ENCODE data around the gene DLG2. TPM values are rescaled to one million over a fixed set of nuclear protein-coding genes. Genes with fewer than 3 reads are reported as not detected.

DLG2 gene
- total and polyA plus RNA-seq, 9 of the 15 experiments (the other 6 are each of a cell fraction or from before 2014, with no cell fraction given): 0.52 to 1.6 (median 0.95) TPM

DNA sequence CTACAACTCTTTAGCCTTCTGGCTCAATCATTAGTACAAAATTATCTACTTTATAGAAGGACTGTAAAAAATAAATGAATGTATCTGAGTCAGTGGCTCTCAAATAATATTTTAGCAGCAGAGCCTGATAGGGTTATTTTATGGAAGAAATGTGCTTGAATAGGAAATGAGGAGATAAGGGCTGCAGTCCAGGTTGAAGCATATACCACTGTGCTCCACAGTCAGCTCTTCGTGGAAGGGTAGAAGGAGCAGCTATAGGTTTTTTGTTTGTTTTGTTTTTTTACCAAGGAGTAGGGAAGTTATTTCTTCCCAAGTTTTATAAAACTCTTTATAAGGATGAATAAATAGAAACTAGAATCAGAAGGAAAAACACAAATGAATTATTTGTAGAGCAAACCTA is 242.0 kb downstream of the DLG2 start:
- Histone ChIP-seq H3K9ac (ENCODE audit: insufficient read depth in 1 of 2, low read depth in 2 of 2, low read length in 2 of 2) (no peak overlapping the region), H3K9me1 (ENCODE audit: control insufficient read depth, insufficient read depth, low read length) (no peaks in the 10 kb centered on the region), H4K20me1 (replicated peaks; ENCODE audit: control insufficient read depth, insufficient read depth, low read length) (no peaks in the 10 kb centered on the region), H2AFZ (ENCODE audit: low read depth, low read length) (no peak overlapping the region), H3K27ac (ENCODE audit: extremely low read depth, low read depth, low read length) (no peak overlapping the region), H3K4me2 (ENCODE audit: insufficient read depth, low read length) (no peak overlapping the region), H3K27me3 (ENCODE audit: control insufficient read depth in 2 of 2, insufficient read depth in 2 of 2, low read length in 2 of 2) (no peaks in the 10 kb centered on the region), H3K79me2 (ENCODE audit: control insufficient read depth, insufficient read depth, low read length) (no peaks in the 10 kb centered on the region), H3K4me3 (no peak overlapping the region), H3K36me3 (ENCODE audit: control insufficient read depth, insufficient read depth, low read length) (no peaks in the 10 kb centered on the region), H3K9me3 (replicated peaks; ENCODE audit: control insufficient read depth, insufficient read depth, low read depth, low read length) (no peaks in the 10 kb centered on the region), H3K4me1 (replicated peaks in 1 of 2; ENCODE audit: control insufficient read depth in 2 of 2, insufficient read depth in 2 of 2, low read length in 2 of 2) (no peaks in the 10 kb centered on the region)
- no TSS peak for BruUV-seq (replicated peaks)
- FAIRE-seq (no peak), DNase-seq (ENCODE audit: extremely low read depth in 1 of 4, low spot score in 3 of 4) (no peak), ATAC-seq (no peak)
- in situ Hi-C loops (cut with MboI): no loop called here
- intact Hi-C loops (cut with micrococcal nuclease): no loop called here
- 0% methylated on average over 1 of the region's 1 CpG for WGBS (ENCODE audit: insufficient coverage, low coverage, missing lambda C conversion rate)
- POLR2A ChIA-PET: no interaction called here
- CTCF ChIA-PET (ENCODE audit: low intra/inter-chr PET ratio): no interaction called here
- TF ChIP-seq, protein P1, sequence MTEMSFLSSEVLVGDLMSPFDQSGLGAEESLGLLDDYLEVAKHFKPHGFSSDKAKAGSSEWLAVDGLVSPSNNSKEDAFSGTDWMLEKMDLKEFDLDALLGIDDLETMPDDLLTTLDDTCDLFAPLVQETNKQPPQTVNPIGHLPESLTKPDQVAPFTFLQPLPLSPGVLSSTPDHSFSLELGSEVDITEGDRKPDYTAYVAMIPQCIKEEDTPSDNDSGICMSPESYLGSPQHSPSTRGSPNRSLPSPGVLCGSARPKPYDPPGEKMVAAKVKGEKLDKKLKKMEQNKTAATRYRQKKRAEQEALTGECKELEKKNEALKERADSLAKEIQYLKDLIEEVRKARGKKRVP (CRISPR knock-in tag; IDR thresholded peaks at IDR 0.05): no peak
- TF ChIP-seq, protein P2, sequence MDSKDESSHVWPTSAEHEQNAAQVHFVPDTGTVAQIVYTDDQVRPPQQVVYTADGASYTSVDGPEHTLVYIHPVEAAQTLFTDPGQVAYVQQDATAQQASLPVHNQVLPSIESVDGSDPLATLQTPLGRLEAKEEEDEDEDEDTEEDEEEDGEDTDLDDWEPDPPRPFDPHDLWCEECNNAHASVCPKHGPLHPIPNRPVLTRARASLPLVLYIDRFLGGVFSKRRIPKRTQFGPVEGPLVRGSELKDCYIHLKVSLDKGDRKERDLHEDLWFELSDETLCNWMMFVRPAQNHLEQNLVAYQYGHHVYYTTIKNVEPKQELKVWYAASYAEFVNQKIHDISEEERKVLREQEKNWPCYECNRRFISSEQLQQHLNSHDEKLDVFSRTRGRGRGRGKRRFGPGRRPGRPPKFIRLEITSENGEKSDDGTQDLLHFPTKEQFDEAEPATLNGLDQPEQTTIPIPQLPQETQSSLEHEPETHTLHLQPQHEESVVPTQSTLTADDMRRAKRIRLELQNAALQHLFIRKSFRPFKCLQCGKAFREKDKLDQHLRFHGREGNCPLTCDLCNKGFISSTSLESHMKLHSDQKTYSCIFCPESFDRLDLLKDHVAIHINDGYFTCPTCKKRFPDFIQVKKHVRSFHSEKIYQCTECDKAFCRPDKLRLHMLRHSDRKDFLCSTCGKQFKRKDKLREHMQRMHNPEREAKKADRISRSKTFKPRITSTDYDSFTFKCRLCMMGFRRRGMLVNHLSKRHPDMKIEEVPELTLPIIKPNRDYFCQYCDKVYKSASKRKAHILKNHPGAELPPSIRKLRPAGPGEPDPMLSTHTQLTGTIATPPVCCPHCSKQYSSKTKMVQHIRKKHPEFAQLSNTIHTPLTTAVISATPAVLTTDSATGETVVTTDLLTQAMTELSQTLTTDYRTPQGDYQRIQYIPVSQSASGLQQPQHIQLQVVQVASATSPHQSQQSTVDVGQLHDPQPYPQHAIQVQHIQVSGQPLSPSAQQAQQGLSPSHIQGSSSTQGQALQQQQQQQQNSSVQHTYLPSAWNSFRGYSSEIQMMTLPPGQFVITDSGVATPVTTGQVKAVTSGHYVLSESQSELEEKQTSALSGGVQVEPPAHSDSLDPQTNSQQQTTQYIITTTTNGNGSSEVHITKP (IDR thresholded peaks at IDR 0.05; ENCODE audit: partially characterized antibody): no peak
- TF ChIP-seq, protein P3, sequence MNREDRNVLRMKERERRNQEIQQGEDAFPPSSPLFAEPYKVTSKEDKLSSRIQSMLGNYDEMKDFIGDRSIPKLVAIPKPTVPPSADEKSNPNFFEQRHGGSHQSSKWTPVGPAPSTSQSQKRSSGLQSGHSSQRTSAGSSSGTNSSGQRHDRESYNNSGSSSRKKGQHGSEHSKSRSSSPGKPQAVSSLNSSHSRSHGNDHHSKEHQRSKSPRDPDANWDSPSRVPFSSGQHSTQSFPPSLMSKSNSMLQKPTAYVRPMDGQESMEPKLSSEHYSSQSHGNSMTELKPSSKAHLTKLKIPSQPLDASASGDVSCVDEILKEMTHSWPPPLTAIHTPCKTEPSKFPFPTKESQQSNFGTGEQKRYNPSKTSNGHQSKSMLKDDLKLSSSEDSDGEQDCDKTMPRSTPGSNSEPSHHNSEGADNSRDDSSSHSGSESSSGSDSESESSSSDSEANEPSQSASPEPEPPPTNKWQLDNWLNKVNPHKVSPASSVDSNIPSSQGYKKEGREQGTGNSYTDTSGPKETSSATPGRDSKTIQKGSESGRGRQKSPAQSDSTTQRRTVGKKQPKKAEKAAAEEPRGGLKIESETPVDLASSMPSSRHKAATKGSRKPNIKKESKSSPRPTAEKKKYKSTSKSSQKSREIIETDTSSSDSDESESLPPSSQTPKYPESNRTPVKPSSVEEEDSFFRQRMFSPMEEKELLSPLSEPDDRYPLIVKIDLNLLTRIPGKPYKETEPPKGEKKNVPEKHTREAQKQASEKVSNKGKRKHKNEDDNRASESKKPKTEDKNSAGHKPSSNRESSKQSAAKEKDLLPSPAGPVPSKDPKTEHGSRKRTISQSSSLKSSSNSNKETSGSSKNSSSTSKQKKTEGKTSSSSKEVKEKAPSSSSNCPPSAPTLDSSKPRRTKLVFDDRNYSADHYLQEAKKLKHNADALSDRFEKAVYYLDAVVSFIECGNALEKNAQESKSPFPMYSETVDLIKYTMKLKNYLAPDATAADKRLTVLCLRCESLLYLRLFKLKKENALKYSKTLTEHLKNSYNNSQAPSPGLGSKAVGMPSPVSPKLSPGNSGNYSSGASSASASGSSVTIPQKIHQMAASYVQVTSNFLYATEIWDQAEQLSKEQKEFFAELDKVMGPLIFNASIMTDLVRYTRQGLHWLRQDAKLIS (CRISPR knock-in tag; IDR thresholded peaks at IDR 0.05): no peak
- TF ChIP-seq PTTG1 (tag; IDR thresholded peaks at IDR 0.05; ENCODE audit: low read depth) (no peak), ARID1B (IDR thresholded peaks at IDR 0.05) (no peak), RCOR1 (IDR thresholded peaks at IDR 0.05; ENCODE audit: borderline replicate concordance in 1 of 2, low read depth in 2 of 2, low read length in 2 of 2) (no peak), MYNN (IDR thresholded peaks at IDR 0.05) (no peak), MYNN (CRISPR knock-in tag; IDR thresholded peaks at IDR 0.05) (no peak), TOE1 (IDR thresholded peaks at IDR 0.05; ENCODE audit: borderline replicate concordance) (no peak), TOE1 (CRISPR knock-in tag; IDR thresholded peaks at IDR 0.05; ENCODE audit: borderline replicate concordance, low read depth) (no peak), ZNF197 (CRISPR knock-in tag; IDR thresholded peaks at IDR 0.05; ENCODE audit: low read depth) (no peak)
- TF ChIP-seq, protein P4, sequence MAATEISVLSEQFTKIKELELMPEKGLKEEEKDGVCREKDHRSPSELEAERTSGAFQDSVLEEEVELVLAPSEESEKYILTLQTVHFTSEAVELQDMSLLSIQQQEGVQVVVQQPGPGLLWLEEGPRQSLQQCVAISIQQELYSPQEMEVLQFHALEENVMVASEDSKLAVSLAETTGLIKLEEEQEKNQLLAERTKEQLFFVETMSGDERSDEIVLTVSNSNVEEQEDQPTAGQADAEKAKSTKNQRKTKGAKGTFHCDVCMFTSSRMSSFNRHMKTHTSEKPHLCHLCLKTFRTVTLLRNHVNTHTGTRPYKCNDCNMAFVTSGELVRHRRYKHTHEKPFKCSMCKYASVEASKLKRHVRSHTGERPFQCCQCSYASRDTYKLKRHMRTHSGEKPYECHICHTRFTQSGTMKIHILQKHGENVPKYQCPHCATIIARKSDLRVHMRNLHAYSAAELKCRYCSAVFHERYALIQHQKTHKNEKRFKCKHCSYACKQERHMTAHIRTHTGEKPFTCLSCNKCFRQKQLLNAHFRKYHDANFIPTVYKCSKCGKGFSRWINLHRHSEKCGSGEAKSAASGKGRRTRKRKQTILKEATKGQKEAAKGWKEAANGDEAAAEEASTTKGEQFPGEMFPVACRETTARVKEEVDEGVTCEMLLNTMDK (IDR thresholded peaks at IDR 0.05; ENCODE audit: borderline replicate concordance, insufficient read depth, low read depth, low read length, poor library complexity, severe bottlenecking): no peak

All from K562 (cell line).